ENCODE results near the gene DLG3. TPM values are rescaled to one million over a fixed set of nuclear protein-coding genes. Genes with fewer than 3 reads are reported as not detected.

Gene DLG3
- total RNA-seq, 1 experiment from 2014 or later, result 41.7 TPM

GRCh38 chrX:70466968-70467367 is 22.3 kb downstream of the DLG3 start:
- Mint-ChIP-seq H3K27ac (no peak overlapping the region), H3K36me3 (peaks cover 6% of the 10 kb centered on the region), H3K27me3 (ENCODE audit: low read depth) (no peaks in the 10 kb centered on the region), H3K9me3 (no peaks in the 10 kb centered on the region), H3K4me1 (peaks cover 17% of the 10 kb centered on the region), H3K4me3 (no peak overlapping the region)
- no peak for ATAC-seq
- CTCF ChIA-PET, result no interaction called here
- TF ChIP-seq, protein P1, sequence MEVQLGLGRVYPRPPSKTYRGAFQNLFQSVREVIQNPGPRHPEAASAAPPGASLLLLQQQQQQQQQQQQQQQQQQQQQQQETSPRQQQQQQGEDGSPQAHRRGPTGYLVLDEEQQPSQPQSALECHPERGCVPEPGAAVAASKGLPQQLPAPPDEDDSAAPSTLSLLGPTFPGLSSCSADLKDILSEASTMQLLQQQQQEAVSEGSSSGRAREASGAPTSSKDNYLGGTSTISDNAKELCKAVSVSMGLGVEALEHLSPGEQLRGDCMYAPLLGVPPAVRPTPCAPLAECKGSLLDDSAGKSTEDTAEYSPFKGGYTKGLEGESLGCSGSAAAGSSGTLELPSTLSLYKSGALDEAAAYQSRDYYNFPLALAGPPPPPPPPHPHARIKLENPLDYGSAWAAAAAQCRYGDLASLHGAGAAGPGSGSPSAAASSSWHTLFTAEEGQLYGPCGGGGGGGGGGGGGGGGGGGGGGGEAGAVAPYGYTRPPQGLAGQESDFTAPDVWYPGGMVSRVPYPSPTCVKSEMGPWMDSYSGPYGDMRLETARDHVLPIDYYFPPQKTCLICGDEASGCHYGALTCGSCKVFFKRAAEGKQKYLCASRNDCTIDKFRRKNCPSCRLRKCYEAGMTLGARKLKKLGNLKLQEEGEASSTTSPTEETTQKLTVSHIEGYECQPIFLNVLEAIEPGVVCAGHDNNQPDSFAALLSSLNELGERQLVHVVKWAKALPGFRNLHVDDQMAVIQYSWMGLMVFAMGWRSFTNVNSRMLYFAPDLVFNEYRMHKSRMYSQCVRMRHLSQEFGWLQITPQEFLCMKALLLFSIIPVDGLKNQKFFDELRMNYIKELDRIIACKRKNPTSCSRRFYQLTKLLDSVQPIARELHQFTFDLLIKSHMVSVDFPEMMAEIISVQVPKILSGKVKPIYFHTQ (CRISPR knock-in tag; IDR thresholded peaks at IDR 0.05), result no peak
- TF ChIP-seq ZNF121 (CRISPR knock-in tag; IDR thresholded peaks at IDR 0.05), result peak; percentile 86
- POLR2A ChIA-PET, result no interaction called here
- DNase-seq (ENCODE audit: low spot score), result no peak

DNA sequence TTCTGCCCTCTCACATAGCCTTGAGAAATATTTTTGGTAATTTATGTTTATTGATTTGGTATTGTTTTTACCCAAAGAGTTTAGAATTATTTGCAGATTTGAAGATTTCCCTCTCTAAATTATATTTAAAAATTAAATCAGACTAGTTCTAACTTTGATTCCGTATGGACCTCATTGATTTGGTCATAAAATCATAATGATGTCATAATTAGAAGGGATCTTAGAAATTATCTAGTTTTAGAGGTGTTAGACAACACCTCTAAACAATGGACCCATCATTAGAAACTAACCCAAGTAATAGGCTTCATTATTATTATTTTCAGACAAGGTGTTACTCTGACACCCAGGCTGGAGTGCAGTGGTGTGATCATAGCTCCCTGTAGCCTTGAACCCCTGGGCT is 24.1 kb downstream of the DLG3 start:
- POLR2A ChIA-PET, result no interaction called here
- H3K27ac Mint-ChIP-seq, result no peak overlapping the region
- ATAC-seq (no peak), DNase-seq (ENCODE audit: low spot score) (no peak)
- CTCF ChIA-PET, result no interaction called here
- no peak overlapping the region for H3K4me3 Mint-ChIP-seq
- peaks cover 30% of the 10 kb centered on the region for H3K4me1 Mint-ChIP-seq
- TF ChIP-seq TEAD1 (CRISPR knock-in tag; IDR thresholded peaks at IDR 0.05) (no peak), ZNF121 (CRISPR knock-in tag; IDR thresholded peaks at IDR 0.05) (no peak), ETV6 (CRISPR knock-in tag; IDR thresholded peaks at IDR 0.05) (no peak), ZNF416 (CRISPR knock-in tag; IDR thresholded peaks at IDR 0.05) (no peak), ZNF317 (CRISPR knock-in tag; IDR thresholded peaks at IDR 0.05; ENCODE audit: borderline replicate concordance, low read depth) (no peak), E2F5 (CRISPR knock-in tag; IDR thresholded peaks at IDR 0.05) (no peak), GRHL2 (CRISPR knock-in tag; IDR thresholded peaks at IDR 0.05; ENCODE audit: insufficient replicate concordance, severe bottlenecking) (no peak), E2F4 (CRISPR knock-in tag; IDR thresholded peaks at IDR 0.05; ENCODE audit: borderline replicate concordance, low read depth) (no peak), ZNF423 (CRISPR knock-in tag; IDR thresholded peaks at IDR 0.05) (no peak), HMGXB4 (CRISPR knock-in tag; IDR thresholded peaks at IDR 0.05) (no peak), EMX1 (CRISPR knock-in tag; IDR thresholded peaks at IDR 0.05) (no peak), SMAD3 (CRISPR knock-in tag; IDR thresholded peaks at IDR 0.05; ENCODE audit: borderline replicate concordance) (no peak), NR2C2 (CRISPR knock-in tag; IDR thresholded peaks at IDR 0.05) (no peak)
- TF ChIP-seq, protein P2, sequence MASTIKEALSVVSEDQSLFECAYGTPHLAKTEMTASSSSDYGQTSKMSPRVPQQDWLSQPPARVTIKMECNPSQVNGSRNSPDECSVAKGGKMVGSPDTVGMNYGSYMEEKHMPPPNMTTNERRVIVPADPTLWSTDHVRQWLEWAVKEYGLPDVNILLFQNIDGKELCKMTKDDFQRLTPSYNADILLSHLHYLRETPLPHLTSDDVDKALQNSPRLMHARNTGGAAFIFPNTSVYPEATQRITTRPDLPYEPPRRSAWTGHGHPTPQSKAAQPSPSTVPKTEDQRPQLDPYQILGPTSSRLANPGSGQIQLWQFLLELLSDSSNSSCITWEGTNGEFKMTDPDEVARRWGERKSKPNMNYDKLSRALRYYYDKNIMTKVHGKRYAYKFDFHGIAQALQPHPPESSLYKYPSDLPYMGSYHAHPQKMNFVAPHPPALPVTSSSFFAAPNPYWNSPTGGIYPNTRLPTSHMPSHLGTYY (CRISPR knock-in tag; IDR thresholded peaks at IDR 0.05), result no peak
- TF ChIP-seq, protein P1 (CRISPR knock-in tag; IDR thresholded peaks at IDR 0.05), result no peak
- H3K27me3 Mint-ChIP-seq (ENCODE audit: low read depth), result no peaks in the 10 kb centered on the region
- H3K9me3 Mint-ChIP-seq, result no peaks in the 10 kb centered on the region
- H3K36me3 Mint-ChIP-seq, result peaks cover 6% of the 10 kb centered on the region

Data from WTC11 (cell line).